ENCODE measurements around the gene TET3. TPM values are rescaled to one million over a fixed set of nuclear protein-coding genes. Genes with fewer than 3 reads are reported as not detected.

The TET3 gene
- total RNA-seq, result 5.8 and 6.0 TPM in 2 replicates

DNA sequence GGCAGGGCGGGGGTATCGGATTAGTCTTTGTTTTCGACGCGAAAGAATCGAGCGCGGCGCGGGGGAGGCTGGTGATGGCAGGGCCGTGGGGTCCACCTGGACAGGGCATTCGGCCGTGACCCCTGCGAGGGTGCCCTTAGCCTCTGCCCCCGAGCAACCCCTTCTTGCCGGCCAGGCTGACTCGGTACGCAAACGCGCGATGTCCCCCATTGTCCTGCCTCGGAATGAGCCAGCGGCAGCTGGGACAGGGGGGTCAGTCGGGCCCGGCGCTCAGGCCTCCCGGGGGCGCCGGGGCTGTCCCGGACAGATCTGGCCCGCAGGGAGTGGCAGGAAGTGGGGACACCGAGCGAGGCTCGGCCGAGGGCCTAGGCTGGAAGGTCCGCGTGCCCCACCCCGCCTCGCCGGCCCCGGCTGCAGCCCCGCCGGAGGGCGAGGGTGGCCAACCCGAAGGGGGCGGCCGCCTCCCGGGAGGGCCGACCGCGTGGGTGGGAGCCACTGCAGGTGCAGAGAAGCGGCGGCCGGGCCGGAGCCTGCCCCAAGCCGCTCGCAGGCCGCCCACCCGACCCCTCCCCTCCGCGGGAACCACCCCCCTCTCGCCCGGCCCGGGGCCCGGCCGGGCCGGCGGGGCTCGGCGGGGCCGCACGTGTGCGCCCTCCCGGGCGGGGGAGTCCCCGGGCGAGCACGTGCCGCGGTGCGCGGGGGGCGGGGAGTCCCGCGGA is at the start of gene TET3:
TET3 (plus strand) TSS at position 708 of the 719 bp plus-strand sequence. CDS start 1,494 bp downstream, outside the sequence.

Other genes starting within 250 kb of the TET3 start
- gene TPRKB, start 247.6 kb upstream of the TET3 start, total RNA-seq, result 22.9 and 27.1 TPM in 2 replicates
- gene DUSP11, start 204.8 kb upstream of the TET3 start, total RNA-seq, result 32.8 and 37.9 TPM in 2 replicates
- gene C2orf78, start 200.7 kb upstream of the TET3 start, total RNA-seq, result not detected in 2 replicates
- gene STAMBP, start 155.9 kb upstream of the TET3 start, total RNA-seq, result 41.9 and 43.7 TPM in 2 replicates
- not detected in 2 replicates for gene ACTG2, start 91.9 kb upstream of the TET3 start, total RNA-seq
- gene DGUOK, start 58.0 kb upstream of the TET3 start, total RNA-seq, result 53.0 and 56.5 TPM in 2 replicates
- 33.2 and 40.0 TPM in 2 replicates for gene BOLA3, start 163.0 kb downstream of the TET3 start, total RNA-seq
- gene MOB1A, start 194.0 kb downstream of the TET3 start, total RNA-seq, result 113 and 115 TPM in 2 replicates
- 272 and 311 TPM in 2 replicates for gene MTHFD2, start 213.7 kb downstream of the TET3 start, total RNA-seq